ENCODE results near the gene PFKFB4.
A peak's percentile ranks its signal among the peaks of the same experiment; 100 is the strongest.
"Not testable (repeated sequence)": the region's sequence is repeated elsewhere in the genome, so short reads cannot be mapped to it uniquely, and the experiment has no call there.

Gene PFKFB4

DNA sequence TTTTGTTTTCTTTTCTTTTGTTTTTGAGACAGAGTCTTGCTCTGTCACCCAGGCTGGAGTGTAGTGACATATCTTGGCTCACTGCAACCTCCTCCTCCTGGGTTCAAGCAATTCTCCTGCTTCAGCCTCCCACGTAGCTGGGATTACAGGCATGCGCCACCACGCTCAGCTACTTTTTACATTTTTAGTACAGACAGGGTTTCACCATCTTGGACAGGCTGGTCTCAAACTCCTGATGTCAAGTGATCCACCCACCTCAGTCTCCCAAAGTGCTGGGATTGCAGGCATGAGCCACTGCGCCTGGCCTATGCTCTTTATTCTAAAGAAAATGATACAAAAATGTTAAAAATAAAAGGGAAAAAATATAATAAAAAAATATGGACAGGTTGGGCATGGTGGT, 25.9 kb downstream of the PFKFB4 start:
- not testable (repeated sequence) for DNase-seq (ENCODE audit: low read depth)

DNA sequence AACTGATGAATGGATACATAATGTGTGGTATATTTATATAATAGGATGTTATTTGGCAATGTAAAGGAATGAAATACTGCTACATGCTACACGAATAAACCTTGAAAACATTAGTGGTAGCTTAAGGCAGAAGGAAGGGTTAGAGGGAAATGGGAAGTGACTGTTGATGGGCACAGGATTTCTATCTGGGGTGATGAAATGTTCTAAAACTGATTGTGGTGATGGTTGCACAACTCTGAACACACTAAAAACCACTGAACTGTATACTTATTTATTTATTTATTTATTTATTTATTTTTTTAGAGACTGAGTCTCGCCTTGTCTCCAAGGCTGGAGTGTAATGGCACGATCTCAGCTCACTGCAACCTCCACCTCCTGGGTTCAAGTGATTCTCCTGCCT, 27.8 kb downstream of the PFKFB4 start:
- DNase-seq (ENCODE audit: low read depth), result no peak

DNA sequence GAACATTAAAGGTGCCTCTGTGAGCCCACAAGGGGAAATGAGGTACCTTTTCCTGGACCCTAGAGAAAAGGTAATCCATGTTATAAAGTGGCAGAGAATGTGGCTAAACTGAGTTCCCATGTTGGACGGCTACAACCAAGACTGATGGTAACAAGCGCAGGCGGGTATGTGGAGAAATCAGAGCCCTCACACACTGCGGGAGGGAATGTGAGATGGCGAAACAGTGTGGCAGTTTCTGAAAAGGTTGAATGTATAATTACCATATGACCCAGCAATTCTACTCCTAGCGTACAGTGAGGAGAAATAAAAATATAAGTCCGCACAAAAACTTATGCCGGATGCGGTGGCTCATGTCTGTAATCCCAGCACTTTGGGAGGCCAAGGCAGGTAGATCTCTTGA, 28.6 kb downstream of the PFKFB4 start:
- no peak for DNase-seq (ENCODE audit: low read depth)

DNA sequence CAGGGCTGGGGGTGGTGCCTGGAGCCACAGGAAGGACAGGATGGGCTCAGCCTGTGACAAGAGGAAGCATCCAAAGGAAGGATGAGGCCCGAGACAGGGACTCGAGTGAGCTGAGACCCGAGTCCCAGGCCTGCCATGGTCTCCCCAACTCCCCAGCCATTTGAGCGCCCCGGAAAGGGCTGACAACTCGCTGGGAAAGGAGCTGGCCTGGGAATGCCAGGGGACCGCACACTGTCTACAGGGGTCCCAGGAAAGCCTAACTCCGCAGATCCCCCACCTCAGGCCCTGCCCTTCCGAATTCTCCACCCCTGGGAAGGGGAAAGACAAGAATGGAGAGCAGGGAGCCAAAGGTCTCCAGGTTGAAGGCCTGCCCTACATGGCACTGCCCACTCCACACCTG, 31.6 kb downstream of the PFKFB4 start:
- DNase-seq (ENCODE audit: low read depth), result no peak

DNA sequence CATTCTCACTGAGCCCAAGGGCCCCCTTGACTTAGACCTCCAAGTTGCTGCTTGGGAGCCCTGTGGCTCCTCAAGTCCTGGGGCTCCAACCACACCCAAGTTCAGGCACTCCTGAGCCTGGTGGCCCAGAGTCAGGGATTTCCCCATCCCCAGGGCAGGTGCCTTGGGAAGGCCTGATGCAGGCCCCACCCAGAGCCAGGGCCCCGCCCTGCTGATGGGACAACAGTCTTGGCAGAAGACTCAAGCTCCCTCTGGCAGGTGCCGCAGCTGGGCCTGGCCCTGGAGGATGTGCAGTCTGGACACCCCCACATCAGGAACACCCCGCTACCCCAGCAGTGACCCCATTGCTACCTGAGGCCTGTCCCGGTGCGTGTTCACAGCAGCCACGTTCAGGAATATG, 35.0 kb downstream of the PFKFB4 start:
- DNase-seq (ENCODE audit: low read depth), result no peak

DNA sequence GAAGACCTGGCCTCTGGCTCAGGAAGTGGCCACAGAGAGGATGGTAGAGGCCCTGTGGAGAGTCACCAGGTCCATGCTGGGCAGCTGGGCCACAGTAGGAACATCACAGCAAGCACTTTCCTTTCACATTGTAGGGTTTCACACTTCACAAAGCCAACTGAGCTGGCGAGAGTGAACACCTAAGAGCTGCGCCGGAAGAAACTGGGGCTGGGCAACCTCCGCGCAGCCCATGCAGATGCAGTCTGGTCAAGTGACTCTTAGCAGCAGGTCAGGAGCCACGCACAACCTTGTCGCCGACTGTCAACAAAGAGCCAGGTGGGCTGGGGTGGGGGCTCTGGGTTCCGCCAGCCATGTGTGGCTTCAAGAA, 37.3 kb downstream of the PFKFB4 start:
- no peak for DNase-seq (ENCODE audit: low read depth)

DNA sequence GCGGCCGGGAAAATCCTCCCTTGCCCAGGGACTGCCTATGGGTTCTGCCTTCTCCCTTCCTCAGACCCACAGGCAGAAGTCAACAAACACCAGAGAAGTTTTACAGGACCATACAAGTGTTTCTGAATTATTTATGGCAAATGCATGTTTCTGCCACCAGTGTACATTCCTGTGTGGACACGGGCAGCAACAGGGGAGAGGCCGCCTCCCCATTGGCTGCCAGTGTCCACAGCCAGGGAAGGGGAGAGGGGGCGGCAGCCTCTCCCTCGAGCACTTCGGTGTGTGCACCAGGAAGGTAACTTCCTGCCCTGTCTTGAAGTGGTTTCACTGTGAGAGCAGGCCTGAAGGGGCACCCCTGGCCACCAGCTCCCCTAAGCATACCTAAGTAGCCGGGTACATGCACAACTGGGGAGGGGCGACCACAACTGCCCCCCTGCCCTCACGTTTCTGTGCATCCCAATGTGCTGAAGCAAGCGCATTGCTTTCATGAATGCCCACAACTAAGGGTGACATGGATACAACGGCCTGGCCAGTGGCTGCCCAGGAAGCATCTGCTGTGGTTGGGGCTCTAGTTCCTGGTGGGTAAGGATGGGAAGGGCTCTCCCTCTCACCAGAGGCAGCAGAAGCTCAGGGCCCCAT, 37.8 kb downstream of the PFKFB4 start:
- DNase-seq (ENCODE audit: low read depth), result no peak

DNA sequence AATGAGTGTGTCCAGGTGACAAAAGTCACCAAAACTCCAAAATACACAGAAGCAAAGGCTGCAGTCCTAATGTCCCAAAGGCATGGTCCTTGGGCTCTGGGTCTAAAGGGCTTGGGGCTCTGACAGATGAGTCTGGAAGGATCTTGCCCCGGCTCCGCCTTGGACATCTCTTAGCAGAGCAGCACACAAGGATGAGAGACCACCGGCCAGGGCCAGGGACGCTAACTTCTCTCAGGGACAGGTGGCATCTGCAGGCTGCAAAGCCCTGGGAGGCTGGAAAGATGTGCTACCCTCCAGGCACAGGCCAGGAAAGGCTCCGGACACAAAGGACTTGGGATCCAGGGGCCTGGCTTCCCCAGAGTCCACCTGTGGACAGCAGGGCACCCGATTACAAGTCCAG, 38.5 kb downstream of the PFKFB4 start:
- DNase-seq (ENCODE audit: low read depth), result no peak

DNA sequence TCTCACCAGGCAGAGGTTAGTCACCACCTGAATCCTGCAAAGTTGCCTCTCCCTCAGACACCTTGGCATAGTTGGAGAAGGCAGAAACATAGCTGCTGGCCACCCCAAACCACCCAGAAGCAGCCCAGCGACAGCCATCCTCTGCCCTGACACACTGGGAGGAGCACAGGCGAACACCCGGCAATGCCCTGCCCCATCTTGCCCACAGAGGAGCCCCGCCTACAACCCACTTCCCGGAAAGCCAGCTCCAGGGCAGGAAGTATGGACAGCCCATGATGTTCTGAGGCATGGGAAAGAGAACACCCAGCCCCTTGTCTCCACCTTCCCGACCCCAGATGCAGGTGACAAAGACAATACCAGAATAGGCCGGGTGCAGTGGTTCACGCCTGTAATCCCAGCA, 40.0 kb downstream of the PFKFB4 start:
- no peak for DNase-seq (ENCODE audit: low read depth)

DNA sequence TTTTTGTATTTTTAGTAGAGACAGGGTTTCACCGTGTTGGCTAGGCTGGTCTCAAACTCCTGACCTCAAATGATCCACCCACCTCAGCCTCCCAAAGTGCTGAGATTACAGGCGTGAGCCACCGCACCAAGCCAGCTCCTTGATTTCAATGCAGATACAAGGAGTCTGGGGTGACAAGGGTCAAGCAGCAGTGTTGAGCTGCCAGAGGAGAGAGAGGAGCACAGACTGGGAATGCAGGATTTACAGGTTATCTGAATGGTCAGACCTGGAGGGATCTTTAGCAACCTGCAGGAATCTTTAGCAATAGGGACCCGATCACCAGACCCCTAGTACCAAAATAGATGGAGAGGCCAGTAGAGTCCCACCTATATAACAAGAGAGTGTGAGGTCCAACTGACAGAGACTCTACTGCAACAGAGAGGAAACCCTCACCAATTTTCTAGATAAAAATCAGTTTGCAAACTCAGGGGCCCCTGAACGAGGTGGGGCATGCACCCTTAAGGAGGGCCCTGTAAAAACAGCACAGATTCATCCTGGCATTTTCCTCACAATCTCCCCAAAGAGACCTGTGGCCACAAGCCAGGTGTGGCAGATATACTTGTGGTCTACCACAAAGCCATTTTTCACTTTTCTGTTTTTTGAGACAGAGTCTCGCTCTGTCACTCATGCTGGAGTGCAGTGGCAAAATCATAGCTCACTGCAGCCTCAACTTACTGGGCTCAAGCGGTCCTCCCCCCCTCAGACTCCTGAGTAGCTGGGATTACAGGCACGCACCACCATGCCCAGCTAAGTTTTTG, 42.0 kb downstream of the PFKFB4 start:
- DNase-seq (ENCODE audit: low read depth), result no peak

DNA sequence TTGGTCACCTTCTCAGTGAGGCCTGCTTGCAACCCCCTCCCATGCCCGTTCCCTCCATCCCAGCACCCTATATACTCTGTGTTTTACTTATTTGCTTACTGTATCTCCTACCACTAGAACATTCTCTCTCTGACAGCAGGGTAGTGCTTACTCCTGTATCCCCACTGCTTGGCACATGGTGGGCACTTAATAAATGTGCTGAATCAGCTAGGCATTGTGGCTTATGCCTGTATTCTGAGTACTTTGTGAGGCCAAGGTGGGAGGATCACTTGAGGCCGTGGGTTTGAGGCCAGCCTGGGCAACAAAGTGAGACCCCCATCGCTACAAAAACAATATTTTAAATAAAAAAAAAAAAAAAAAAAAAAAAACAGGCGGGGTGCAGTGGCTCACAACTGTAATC, 45.1 kb downstream of the PFKFB4 start:
- no peak for DNase-seq (ENCODE audit: low read depth)

DNA sequence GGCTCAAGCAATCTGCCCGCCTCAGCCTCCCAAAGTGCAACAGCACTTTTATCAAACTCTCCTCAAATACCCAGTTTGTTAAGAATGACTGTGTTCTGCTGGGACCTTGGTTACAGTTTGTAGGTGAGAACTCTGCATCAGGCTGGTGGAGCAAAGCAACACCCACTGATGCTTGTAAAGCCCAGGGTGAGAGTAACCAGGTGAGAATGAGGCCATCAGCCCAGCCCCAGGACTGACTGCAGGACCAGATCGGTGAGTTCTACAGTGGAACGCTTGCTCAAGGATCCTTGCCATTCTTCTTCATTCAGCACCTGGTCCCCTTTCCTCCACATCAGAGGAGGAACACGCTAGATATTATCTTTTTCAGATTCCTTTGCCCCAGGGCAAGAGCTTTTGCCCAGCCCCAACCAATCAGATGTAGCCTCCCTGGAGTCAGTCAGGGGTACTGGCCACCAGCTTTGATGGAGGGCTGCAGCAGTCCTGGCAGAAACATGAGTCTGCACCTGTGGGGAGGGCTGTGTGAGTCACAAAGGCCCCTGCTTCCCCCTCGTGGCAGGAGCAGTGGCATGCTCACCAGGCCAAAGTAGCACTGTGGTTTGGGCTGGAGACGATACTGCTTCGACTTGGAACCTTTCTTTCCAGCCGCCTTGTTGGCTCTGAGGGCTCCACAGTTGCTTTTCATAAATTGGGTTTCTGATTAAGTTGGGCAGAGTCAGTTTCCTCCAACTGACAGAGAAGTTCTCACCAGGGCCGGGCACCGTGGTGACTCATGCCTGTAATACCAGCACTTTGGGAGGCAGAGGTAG, 49.1 kb downstream of the PFKFB4 start:
- DNase-seq (ENCODE audit: low read depth), result peak; percentile 35

DNA sequence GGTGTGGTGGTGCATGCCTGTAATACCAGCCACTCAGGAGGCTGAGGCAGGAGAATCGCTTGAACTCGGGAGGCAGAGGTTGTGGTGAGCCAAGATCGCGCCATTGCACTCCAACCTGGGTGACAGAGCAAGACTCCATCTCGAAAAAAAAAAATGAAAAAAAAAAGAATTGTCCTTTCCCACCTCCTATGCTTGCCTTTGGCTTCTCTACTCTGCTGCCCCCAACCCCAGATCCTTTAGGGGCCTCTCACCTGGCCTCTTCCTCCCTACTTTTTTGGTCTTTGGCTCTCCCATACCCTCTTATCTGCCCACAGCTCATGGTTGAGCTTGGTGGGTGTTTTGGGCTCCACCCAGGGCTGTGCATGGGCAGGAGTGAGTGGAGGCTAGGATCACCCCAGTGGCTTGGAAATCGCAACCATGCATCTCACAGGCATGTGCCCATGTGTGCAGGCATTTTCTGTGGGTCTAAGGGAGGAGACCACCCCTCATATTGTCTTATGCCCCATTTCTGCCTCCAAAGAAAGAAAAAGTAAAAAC, 50.6 kb downstream of the PFKFB4 start:
- no peak for DNase-seq (ENCODE audit: low read depth)

DNA sequence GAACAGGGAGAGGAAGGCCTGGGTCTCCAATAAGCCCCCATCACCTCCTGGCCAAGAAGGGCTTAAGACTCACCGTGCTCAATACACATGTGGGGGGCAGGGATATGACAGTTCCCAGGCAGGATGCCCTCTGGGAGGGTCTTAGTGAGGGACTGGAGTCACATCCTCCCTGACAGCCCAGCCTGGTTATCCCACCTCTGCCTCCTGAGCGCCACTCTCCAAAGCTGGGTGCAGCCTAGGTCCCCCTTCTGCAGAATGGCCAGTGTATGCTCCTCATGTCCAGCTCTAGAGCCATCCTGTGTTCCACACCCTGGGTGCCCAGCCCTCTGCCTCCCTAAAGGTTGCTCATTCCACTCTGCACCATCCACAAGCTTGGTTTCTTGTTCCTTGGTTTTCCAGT, 51.5 kb downstream of the PFKFB4 start:
- DNase-seq (ENCODE audit: low read depth), result no peak

DNA sequence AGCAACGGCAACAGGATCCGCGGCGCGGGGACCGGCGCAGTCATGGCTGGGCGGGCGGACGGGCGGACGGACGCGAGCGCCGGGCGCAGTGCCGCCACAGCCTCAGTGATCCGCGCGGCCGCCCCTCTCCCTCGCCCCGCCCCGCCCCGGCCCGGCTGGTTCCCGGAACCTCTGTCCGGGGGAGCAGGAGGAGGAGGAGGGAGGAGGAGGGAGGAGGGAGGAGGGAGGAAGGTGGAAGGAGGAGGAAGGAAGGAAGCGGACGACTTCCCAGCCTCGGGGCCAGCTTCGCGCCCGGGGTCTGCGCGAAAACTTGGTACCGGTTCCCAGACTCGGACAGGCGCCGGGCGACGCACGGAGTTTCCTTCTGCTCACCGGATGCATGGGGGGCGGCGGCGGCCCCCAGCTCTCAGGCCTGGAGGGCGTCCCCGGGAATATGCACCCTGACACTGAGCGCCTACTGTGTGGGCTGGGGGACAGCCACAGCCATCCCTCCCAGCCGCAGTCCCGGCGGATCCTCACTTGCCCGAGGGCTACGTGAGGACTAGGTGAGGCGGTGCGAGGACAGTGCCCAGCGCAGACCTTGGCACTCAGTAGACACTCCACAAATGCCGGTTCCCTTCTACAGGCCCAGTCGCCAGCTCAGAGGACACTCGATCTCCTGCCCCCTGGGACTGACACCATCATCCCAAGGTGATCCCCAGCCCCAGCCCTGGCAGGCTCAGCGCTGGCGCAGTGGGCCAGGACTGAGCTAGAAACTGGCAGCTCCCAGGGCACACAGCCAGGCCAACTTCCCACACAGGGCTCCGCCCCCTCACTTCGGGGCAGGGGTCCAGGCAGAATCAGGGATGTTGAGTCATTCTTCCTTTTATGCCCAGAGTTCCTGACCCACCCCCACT, 52.3 kb downstream of the PFKFB4 start, which contains the start of gene SHISA5:
Gene SHISA5 (minus strand): TSS at position 124 of the 896 bp plus-strand sequence. CDS start 80 bp downstream, at position 44.
- DNase-seq (ENCODE audit: low read depth), result no peak

DNA sequence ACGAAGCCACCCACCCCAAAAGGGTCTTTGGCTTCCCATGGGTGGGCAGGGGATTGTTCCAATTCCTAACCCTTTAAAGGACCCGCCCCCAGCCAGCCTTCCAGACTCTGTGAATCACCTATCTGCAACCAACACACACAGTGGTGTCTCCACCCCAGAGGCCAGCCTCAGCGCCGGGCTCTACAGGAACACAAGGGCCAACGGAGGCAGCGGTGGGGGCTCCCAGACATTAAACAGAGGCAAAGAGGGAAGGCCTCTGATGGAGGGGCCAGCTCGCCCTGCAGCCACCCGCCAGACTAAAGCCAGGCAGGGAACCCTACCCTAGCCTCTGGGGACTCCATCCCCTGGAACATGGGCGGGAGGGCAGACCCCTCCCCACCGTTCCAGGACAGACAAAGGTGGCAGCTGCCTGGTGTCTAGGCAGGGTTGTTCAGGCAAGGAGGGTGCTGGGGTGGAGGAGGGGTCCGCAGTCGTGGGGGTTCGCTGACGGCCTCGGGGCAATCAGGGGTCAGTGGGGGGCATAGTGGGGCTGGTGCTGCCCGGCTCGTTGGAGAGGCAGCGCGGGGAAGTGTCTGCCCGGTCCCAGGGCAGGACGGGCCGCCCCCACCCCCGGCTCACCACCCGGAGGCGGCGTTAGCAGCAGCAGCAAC, 53.1 kb downstream of the PFKFB4 start:
- no peak for DNase-seq (ENCODE audit: low read depth)

DNA sequence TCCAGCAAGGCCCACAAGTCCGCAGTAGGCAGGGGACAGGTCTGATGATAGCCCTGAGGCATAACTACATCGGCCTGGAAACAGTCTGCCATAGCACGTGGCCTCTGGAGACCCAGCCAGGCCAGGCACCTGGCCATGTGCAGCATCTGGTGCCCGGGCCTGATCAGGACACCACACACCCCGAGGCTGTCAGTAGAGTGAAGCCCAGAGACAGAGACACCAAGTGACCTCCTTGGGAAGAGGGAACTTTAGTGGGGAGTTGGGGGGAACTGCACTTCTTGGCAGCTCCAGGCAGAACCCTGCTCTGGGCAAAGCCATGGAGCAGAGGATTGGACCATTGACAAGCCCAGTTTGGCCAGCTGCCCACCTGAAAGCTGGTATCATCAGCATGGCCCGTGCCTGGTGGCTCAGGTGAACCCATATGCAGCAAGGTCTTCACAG, 53.9 kb downstream of the PFKFB4 start:
- no peak for DNase-seq (ENCODE audit: low read depth)

DNA sequence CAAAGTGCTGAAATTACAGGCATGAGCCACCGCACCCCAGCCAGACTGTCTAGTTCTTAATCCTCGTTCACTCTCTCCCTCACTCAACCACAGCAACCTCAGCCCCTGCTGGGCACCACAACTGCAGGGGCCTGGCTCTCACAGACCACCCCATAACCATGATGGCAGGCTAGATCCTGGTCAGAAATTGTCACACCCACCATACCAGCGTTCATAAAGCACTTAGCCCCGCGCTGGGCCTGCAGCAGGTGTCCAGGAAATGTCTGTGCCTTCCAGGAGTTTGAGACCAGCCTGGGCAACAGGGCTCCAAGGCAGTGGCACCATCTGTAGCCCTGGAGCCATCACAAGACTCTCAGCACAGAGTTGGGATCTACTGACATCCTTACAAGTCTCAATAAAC, 54.5 kb downstream of the PFKFB4 start:
- no peak for DNase-seq (ENCODE audit: low read depth)

DNA sequence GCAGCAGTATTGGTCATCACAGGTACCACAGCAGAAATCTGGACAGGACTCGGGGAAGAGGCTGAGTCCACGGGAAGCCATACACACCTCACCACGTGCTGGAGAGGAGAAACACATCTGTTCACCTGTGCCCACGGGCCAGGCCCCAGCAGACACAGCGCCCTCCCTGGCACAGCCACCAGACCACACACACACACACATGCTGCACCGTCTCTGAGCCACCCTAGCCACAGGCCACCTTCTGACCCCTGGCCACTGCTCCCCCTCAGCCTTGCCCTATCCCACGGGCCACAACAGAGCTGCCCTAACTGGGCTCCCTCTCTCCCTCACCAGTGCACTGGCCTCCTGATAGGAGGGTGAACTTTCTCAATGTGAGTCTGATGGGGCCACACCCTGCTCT, 55.4 kb downstream of the PFKFB4 start:
- no peak for DNase-seq (ENCODE audit: low read depth)

DNA sequence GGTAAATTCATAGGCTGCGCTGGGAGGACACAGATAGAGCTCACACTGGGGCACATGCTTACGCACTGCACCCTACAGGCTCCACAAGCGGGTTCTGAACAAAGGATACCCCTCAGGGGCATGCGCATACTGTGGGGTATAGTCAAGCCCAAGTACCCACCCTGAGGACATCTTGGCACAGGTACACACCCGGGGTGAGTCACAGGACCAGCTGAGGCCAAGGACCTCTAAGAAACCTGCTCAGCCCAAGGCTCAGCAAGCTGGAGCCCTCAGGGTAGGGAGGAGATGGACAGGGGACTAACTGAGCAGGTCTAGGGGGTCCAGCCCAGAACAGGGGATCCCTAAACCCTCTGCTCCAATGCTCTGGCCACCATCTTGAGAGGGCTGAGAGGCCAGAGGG, 55.9 kb downstream of the PFKFB4 start:
- DNase-seq (ENCODE audit: low read depth), result no peak

DNA sequence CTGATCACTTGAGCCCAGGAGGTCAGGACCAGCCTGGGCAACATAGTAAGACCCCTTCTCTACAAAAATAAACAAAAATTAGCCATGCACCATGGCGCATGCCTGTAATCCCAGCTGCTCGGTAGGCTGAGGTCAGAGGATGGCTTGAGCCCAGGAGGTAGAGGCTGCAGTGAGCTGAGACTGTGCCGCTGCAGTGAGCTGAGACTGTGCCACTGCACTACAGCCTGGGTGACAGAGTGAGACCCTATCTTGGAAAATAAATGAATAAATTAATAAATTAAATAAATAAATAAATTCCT, 63.5 kb downstream of the PFKFB4 start:
- DNase-seq (ENCODE audit: low read depth), result no peak

Measured in stimulated activated CD8-positive, alpha-beta memory T cell treated with anti-CD3 and anti-CD28 coated beads, Interleukin-7, amount 100 ng/mL, for 24 hours (primary cell).